Transverse colon (tissue), 4 donors: Measurements from ENCODE around the gene ZC3H18.

Experiments
- EP300 ChIP-seq: sonication (generic); formaldehyde crosslinking; IDR thresholded peaks from one replicate; pipeline ENCODE4 v1.6.1; 2017; ENCODE audit warnings: antibody characterized with exemption, low read depth
- POLR2A ChIP-seq: fragments of 450-650 bp; IDR thresholded peaks from one replicate; pipeline ENCODE4 v1.6.1; 2016; ENCODE audit warnings: antibody characterized with exemption, mild to moderate bottlenecking, moderate library complexity
- POLR2AphosphoS5 ChIP-seq, 3 donors: sonication (generic); formaldehyde crosslinking; IDR thresholded peaks; one replicate each; pipeline ENCODE4 v1.6.1; 2016; ENCODE audit warnings: antibody characterized with exemption in 3 of 3
- TF ChIP-seq, protein P1 (sequence below), 5 experiments: fragments of 200-600 bp in 3 of 5; fragments of 450-650 bp in 2 of 5; sonication (generic) in 3 of 5; IDR thresholded peaks; 1 replicate in 2 of 5; 2 replicates in 3 of 5; pipeline ENCODE4 v1.5.1; 2016 to 2017; ENCODE audit warnings: antibody characterized with exemption in 5 of 5, inconsistent platforms in 3 of 5, mild to moderate bottlenecking in 2 of 5, moderate library complexity in 1 of 5

DNA sequence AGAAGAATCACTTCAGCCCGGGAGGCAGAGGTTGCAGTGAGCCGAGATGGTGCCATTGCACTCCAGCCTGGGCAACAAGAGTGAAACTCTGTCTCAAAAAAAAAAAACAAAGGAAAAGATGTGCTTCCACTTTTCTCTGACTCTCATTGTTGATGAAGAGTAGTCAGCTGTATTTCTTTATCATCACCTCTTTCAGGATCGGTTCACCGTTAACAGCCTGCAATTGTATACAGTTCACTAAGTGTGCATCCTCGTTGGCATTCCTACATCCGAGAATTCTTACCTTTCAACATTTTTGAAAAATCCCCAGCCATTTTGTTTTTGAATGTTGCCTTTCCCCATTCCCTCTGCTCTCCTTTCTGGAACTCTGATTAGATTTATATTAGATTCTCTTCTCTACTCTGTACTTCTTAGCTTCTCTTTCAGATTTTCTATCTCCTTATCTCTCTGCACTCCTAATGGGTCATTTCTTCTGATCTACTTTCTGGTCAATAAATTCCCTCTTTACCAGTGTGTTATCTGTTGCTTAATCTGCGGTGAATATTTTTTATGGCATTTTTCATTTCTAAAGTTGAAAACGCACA, 26.9 kb upstream of the ZC3H18 start:
- no peak for TF ChIP-seq POLR2AphosphoS5 (IDR thresholded peaks at IDR 0.05)
- TF ChIP-seq, protein P1, sequence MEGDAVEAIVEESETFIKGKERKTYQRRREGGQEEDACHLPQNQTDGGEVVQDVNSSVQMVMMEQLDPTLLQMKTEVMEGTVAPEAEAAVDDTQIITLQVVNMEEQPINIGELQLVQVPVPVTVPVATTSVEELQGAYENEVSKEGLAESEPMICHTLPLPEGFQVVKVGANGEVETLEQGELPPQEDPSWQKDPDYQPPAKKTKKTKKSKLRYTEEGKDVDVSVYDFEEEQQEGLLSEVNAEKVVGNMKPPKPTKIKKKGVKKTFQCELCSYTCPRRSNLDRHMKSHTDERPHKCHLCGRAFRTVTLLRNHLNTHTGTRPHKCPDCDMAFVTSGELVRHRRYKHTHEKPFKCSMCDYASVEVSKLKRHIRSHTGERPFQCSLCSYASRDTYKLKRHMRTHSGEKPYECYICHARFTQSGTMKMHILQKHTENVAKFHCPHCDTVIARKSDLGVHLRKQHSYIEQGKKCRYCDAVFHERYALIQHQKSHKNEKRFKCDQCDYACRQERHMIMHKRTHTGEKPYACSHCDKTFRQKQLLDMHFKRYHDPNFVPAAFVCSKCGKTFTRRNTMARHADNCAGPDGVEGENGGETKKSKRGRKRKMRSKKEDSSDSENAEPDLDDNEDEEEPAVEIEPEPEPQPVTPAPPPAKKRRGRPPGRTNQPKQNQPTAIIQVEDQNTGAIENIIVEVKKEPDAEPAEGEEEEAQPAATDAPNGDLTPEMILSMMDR (IDR thresholded peaks at IDR 0.05) = no peak
- no peak for TF ChIP-seq EP300
- no peak for TF ChIP-seq POLR2A
